ENCODE results near the gene AARS2.

AARS2 gene

GRCh38 chr6:44272999-44273566 lies 40.1 kb downstream of the AARS2 start:
- DNase-seq: no peak

- no peak for DNase-seq
Measured at GRCh38 chr6:44272529-44272928, 40.6 kb downstream of the AARS2 start.

DNA sequence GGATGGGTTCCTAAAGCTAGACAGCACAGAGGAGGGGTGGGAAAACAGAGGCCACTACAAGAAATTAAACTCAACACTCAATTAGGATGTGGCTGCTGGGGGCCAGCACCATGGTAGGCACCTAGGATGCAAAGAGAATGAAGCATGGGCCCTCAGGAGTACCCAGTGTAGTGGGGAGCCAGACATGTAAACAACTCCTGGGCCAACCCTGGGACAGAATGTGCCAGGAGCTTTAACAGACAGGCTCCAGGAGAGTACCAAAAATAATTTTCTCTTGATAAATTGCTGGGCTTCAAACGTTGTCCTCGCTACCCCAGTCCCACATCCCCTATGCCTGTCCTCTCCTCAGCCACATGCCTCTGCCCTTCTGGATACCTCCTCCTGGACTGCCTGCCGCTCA lies 41.2 kb downstream of the AARS2 start:
- DNase-seq: no peak

GRCh38 chr6:44271406-44271723 lies 41.8 kb downstream of the AARS2 start:
- no peak for DNase-seq

DNA sequence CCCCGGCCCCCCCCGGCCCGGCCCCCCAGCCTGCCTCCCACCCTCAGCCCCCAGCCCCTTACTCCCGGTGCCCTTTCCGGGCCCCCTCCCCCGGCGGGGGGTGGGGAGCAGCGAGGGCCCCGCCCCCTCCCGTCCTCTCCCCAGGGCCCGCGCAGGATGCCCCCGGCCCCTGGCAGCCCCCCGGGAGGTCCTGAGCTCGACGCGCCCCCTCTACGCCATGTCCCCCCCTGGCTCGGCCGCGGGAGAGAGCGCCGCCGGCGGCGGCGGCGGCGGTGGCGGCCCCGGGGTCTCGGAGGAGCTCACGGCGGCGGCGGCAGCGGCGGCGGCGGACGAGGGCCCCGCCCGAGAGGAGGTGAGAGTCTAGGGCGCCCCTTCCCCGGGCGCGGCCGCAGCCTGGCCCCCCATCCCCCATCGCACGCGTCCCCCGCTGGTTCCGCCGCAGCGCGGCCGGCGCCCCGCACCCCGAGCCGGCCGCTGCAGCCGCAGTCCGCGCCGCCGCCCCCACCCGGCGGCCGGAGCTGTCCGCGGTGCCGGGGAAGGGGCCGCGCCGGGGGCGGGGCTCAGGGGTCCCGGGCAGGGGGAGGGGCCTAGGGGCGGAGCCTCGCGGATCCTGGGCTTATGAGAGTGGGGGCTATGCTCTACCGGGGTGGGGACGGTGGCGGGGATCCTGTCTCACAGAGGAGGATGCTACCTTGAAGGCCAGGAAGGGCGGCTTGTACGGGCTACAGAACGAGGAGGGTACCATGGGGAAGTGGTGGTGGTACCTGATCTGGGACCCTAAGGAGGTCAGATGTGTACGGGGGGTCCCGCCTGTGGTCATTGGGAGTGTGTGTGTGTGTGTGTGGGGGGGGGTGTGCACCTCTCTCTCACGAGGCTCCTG lies 42.4 kb downstream of the AARS2 start:
- peak; percentile 30 for DNase-seq

GRCh38 chr6:44269921-44270525 lies 43.1 kb downstream of the AARS2 start, which contains the start of gene TMEM151B:
TSS of gene TMEM151B (plus strand) at chr6:44270450. CDS start at chr6:44270743, 293 bp downstream.
- DNase-seq: peak; percentile 56

- no peak for DNase-seq
Measured at GRCh38 chr6:44269178-44269920, 43.8 kb downstream of the AARS2 start.

- peak; percentile 68 for DNase-seq
Measured at GRCh38 chr6:44268095-44268628, 45.0 kb downstream of the AARS2 start.

DNA sequence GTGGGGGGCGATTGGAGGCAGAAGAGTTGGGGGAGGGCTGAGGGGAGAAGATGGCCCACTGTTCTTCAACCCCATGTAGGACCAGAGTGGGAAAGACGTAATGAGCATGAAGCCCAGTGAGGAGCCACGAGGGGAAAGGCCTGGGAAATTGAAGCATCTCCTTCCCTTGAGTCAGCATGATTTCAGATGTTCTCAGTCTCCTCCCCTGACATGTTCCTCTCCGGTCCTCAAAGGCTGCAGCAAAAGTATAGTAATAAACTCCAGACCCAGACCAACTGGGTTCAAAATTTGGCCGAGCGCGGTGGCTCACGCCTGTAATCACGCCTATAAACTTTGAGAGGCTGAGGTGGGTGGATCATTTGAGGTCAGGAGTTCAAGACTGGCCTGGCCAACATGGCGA lies 45.9 kb downstream of the AARS2 start:
- no peak for DNase-seq

- no peak for DNase-seq
Measured at GRCh38 chr6:44266347-44266746, 46.8 kb downstream of the AARS2 start.

DNA sequence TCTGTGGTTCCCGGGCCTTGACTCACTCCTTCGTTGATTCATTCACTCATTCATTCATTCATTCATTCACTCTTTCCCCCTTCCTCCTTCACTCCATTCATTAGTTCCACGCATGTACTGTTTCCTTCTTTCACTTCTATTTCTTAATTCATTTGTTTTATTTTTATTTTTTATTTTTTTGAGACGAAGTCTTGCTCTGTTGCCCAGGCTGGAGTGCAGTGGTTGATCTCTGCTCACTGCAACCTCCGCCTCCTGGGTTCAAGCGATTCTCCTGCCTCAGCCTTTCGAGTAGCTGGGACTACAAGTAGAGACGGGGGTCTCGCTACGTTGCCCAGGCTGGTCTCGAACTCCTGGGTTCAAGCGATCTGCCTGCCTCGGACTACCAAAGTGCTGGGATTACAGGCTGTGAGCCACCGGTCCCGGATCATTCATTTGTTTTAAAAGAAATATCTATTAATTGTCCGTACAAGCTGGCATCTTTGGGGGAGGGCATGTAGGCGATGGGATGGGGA lies 47.4 kb downstream of the AARS2 start:
- DNase-seq: no peak

GRCh38 chr6:44265007-44265721 lies 48.0 kb downstream of the AARS2 start, which contains the start of gene NFKBIE:
TSS of gene NFKBIE (minus strand) at chr6:44265551. CDS start at chr6:44265346, 205 bp downstream.
- peak; percentile 66 for DNase-seq

DNA sequence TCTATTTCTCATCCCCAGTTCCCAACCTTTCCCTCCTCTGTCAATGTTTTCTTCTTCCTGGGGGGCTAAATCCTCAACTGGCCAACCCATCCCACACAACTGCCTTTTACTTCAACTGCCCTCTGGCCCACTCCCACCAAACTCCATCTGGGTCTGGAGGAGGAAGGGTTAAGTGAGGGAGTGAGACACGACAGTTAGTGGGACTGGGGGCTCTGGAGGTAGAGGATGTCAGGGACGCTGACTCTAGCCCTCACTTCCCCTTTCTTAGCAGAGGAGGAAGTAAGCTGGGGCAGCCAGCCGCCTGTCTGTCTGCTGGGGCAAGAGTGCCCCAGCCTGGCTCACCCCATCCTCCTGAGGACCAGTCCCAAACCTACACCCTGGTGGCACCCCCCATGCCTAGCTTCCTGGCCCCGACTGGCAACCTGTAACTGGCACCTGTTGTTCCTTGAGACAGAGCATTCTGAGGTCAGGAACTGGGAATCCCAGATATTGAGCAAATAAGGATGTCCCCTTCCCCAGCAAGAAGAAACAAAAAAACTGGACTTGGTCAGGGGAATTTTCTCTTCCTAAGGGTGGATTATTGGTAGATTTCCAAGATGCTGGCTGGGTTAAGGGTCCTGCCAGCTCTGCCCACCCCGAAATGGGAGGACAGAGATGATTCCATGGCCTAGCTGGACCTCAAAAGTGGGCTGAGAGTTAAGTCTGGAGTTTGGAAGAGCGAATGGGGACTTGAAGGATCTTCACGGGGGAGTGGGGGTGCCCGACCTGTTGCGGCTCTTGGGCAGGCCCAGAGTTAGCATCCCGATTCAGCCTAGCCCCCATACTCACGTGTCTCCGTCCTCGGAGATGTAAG lies 48.8 kb downstream of the AARS2 start:
- DNase-seq: no peak

DNA sequence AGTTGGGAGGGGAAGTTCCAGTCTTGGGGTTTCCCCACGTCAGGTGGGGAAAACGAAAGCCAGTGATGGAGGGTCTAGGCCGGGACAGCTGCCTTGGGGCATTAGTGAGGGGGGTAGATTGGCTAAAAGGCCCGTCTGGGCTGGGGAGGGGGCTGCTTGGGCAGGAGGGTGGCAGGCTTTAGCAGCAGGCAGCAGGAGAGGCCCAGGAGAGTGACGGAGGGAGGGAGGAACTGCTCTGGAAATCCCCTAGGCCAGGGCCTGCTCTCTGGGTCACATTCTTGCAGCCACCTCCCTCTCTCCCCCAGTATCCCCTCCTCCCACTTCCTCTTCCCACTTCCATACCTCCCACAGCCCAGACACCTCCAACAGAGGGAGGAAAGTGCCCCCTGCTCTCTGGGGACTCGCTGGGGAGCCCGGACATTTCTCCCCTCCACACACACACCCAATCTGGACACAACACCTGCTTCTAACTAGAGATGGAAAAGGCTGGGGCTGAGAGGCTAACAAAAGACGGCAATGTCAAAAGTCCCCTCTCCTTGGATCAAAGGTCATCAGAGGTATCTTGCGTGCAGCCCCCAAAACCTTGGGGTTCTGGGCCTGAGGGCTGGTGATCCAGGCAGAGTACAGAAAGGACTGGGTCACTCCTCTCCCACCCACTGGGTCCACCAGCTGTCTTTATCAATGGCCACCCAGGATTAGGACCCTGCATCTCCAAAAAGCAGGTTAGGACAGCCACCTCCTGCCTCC lies 49.6 kb downstream of the AARS2 start:
- no peak for DNase-seq

DNA sequence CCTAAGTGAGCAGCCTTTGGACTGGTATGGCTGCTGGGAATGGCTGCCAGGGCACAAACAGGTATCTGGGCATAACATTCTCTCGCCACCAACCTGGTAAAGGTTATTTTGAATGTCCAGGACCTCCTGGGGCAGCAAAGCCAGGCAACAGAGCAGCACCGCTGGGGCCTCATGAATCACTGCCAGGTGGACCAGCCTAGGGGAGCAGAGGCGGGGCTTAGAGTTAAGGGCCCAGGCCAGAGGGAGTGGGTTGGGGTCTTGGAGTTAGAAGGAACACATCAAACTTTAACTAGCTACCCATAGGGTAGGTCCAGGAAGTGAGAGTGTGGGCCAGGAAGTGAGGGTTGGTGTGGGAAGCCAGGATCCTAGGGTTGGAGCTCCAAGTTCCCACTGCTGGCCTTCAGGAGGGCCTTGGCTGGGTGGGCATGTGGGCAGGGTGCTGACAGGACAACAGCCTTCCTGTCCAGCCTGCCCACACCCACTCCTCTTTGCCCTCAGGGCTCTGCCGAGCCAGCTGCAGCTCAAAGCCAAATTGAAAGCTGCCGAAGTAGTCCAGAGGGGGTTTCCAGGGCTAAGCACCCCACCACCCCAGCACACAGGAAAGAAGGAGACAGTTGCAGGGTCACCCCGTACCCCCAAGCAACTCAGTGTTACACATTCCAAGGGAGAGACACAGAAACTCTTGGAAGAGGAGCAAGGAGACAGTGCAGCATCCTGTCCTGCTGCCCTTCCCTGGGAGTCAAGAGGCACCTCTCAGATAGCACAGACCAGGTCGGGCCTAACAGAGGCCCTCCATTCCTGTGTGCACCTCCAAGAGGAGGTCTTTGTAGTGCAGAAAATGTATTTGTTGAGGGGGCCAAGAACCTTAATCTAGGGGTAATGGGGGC lies 50.4 kb downstream of the AARS2 start:
- no peak for DNase-seq

GRCh38 chr6:44261581-44261980 lies 51.6 kb downstream of the AARS2 start:
- DNase-seq: no peak

DNA sequence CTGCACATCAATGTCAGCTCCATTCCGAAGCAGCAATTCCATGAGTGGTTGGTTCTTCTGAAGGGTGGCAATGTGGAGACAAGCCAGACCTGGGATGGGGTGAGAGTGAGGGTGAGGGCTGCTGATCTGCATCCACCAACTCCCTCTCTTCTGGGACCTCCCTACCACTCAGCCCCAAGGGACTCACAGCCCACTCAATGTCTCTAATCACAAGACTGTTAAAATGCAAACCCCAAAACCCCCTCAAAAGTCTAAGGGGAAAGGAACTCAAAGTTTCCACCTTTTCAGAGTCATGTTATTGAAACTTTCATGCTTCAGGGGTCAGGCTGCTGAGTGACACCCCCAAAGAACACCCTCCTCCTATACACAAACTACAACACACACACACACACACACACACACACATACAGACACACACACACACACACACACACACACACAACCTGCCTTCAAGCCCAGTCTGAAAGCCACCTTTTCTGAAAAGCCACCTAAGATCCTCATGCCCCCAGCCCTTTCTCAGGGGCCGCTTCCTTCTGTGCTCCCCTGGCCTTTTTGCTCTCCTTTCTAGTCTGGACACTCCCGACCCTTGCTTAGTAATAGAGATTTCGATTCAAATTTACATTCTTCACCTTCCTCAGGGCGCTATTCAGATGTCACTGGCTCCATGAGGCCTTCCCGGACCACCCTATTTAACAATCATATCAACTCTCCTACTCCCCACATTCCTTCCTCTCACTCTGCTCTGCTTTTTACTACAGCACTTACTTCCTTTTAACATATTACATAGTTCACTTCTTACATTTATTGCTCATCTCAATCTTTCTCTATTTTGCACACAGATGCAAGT lies 52.5 kb downstream of the AARS2 start:
- no peak for DNase-seq

GRCh38 chr6:44260011-44260410 lies 53.1 kb downstream of the AARS2 start:
- DNase-seq: no peak
